ENCODE results near the gene PDCD6IP.

DNA sequence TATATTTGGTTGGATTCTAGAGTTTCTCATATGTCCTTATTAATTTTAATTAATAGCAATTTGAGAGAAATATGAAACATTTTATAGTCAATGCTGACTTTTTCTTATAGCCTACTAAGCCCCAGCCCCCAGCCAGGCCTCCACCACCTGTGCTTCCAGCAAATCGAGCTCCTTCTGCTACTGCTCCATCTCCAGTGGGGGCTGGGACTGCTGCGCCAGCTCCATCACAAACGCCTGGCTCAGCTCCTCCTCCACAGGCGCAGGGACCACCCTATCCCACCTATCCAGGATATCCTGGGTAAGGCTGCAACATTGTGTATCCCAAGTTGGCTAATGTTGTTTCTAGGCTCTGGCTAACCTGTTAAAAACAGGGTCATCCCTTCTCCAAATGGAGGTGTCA is 66.7 kb downstream of the PDCD6IP start:
- TF ChIP-seq, protein P1, sequence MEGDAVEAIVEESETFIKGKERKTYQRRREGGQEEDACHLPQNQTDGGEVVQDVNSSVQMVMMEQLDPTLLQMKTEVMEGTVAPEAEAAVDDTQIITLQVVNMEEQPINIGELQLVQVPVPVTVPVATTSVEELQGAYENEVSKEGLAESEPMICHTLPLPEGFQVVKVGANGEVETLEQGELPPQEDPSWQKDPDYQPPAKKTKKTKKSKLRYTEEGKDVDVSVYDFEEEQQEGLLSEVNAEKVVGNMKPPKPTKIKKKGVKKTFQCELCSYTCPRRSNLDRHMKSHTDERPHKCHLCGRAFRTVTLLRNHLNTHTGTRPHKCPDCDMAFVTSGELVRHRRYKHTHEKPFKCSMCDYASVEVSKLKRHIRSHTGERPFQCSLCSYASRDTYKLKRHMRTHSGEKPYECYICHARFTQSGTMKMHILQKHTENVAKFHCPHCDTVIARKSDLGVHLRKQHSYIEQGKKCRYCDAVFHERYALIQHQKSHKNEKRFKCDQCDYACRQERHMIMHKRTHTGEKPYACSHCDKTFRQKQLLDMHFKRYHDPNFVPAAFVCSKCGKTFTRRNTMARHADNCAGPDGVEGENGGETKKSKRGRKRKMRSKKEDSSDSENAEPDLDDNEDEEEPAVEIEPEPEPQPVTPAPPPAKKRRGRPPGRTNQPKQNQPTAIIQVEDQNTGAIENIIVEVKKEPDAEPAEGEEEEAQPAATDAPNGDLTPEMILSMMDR (IDR thresholded peaks at IDR 0.05; ENCODE audit: insufficient read depth, low read depth, low read length), result no peak
- no peak for TF ChIP-seq EZH2 (IDR thresholded peaks at IDR 0.05; ENCODE audit: insufficient read depth, low read length)

Measured in astrocyte (in vitro differentiated cells and primary cell).